Coronary artery (tissue), 2 donors: ENCODE results near the gene POMT2.

Experiments
- DNase-seq: peaks from one replicate; pipeline ENCODE4 v3.0.0-alpha.2; 2017; ENCODE audit warnings: low spot score
- H3K27ac ChIP-seq, 2 donors: fragments of 200-600 bp; sonication (generic); one replicate each; pipeline ENCODE4 v1.5.1; 2016 to 2019
- H3K4me3 ChIP-seq: fragments of 200-600 bp; sonication (generic); 2 replicates; pipeline ENCODE4 v1.5.1; 2016; ENCODE audit warnings: mild to moderate bottlenecking, moderate library complexity
- CTCF ChIP-seq: fragments of 200-600 bp; sonication (generic); IDR thresholded peaks from one replicate; pipeline ENCODE4 v1.5.1; 2019; ENCODE audit warnings: antibody characterized with exemption

POMT2 gene

GRCh38 chr14:77243853-77244252 is 76.8 kb downstream of the POMT2 start:
- no peak overlapping the region for H3K4me3 ChIP-seq
- no peak overlapping the region for H3K27ac ChIP-seq
- TF ChIP-seq CTCF = no peak
- no peak for DNase-seq

- DNase-seq = no peak
- TF ChIP-seq CTCF = no peak
- Histone ChIP-seq H3K27ac (no peak overlapping the region), H3K4me3 (no peak overlapping the region)
Measured at GRCh38 chr14:77242752-77243151, 77.9 kb downstream of the POMT2 start.

GRCh38 chr14:77241955-77242354 is 78.7 kb downstream of the POMT2 start:
- TF ChIP-seq CTCF = no peak
- Histone ChIP-seq H3K4me3 (no peak overlapping the region), H3K27ac (no peak overlapping the region)
- no peak for DNase-seq

- DNase-seq = no peak
- H3K27ac ChIP-seq = no peak overlapping the region
- no peak overlapping the region for H3K4me3 ChIP-seq
- no peak for TF ChIP-seq CTCF
Measured at GRCh38 chr14:77240336-77240915, 80.3 kb downstream of the POMT2 start.

- DNase-seq = no peak
- no peak for TF ChIP-seq CTCF
- Histone ChIP-seq H3K4me3 (no peak overlapping the region), H3K27ac (no peak overlapping the region)
Measured at GRCh38 chr14:77239412-77239811, 81.3 kb downstream of the POMT2 start.

GRCh38 chr14:77238996-77239395 is 81.7 kb downstream of the POMT2 start:
- DNase-seq = no peak
- TF ChIP-seq CTCF = no peak
- Histone ChIP-seq H3K27ac (no peak overlapping the region), H3K4me3 (no peak overlapping the region)

GRCh38 chr14:77238356-77238755 is 82.3 kb downstream of the POMT2 start:
- Histone ChIP-seq H3K27ac (no peak overlapping the region), H3K4me3 (no peak overlapping the region)
- no peak for TF ChIP-seq CTCF
- DNase-seq = no peak
